HepG2 (cell line): ENCODE measurements around the gene PSMG3. TPM values are rescaled to one million over a fixed set of nuclear protein-coding genes. Genes with fewer than 3 reads are reported as not detected.

Experiments
- ATAC-seq: fragments of 200-7000 bp; cut with Tn5 transposase; 3 replicates; pipeline ENCODE4 v1.9.1; 2020; ENCODE audit warnings: mild to moderate bottlenecking, moderate library complexity
- BruUV-seq: library from RNA; stranded (reverse); fragments of 400-500 nt; replicated peaks from 2 replicates; lab custom pipeline; 2021; lab: Mats Ljungman, UMichigan
- CTCF ChIA-PET: fragments of 300-600 bp; formaldehyde crosslinking; extraction: SDS; loops from one replicate; lab custom pipeline; 2021; ENCODE audit warnings: low total read pairs, inconsistent platforms, low intra/inter-chr PET ratio; lab: Yijun Ruan, JAX
- POLR2A ChIA-PET: fragments of 350-600 bp; sonication (Branson Sonifier 250); formaldehyde crosslinking; loops from one replicate; lab custom pipeline; 2020; ENCODE audit warnings: antibody characterized with exemption, inconsistent platforms; lab: Yijun Ruan, JAX
- DNase-seq: peaks from one replicate; pipeline ENCODE4 v3.0.0-alpha.2; 2015; ENCODE audit warnings: low spot score
- FAIRE-seq: peaks from 3 replicates; lab custom pipeline; 2011; peaks lifted over from hg19 to GRCh38; lab: Jason Lieb, UNC
- H2AFZ ChIP-seq: one replicate; pipeline ENCODE4 v1.6.1; 2011; ENCODE audit warnings: low read length, inconsistent platforms
- H3K27ac ChIP-seq: fragments of 300-600 bp; 3 replicates; pipeline ENCODE4 v1.8.0; 2011; ENCODE audit warnings: mixed run types, mild to moderate bottlenecking, mixed read lengths, low read length, inconsistent platforms; ENCODE audit not compliant: insufficient read depth; ENCODE audit errors: extremely low read length
- H3K27me3 ChIP-seq, 2 experiments: fragments of 200-600 bp in 1 of 2; 2 replicates in 1 of 2; 3 replicates in 1 of 2; pipeline versions ENCODE4 v1.6.0 to v1.8.0; 2011; ENCODE audit warnings: low read length in 2 of 2, mild to moderate bottlenecking in 2 of 2, moderate library complexity in 2 of 2, inconsistent platforms in 1 of 2; ENCODE audit not compliant: insufficient read depth in 2 of 2, control insufficient read depth in 1 of 2
- H3K36me3 ChIP-seq, 2 experiments: fragments of 200-600 bp in 1 of 2; replicated peaks in 1 of 2; 2 replicates in 1 of 2; 3 replicates in 1 of 2; pipeline versions ENCODE4 v1.5.1 to v1.8.0; 2011; ENCODE audit warnings: low read length in 2 of 2, inconsistent platforms in 1 of 2; ENCODE audit not compliant: insufficient read depth in 2 of 2, control insufficient read depth in 1 of 2
- H3K4me1 ChIP-seq: 2 replicates; pipeline ENCODE4 v1.5.1; 2012; ENCODE audit warnings: low read length, inconsistent platforms; ENCODE audit not compliant: insufficient read depth
- H3K4me2 ChIP-seq: 2 replicates; pipeline ENCODE4 v1.6.0; 2011; ENCODE audit warnings: low read depth, low read length, inconsistent platforms
- H3K4me3 ChIP-seq, 3 experiments: fragments of 200-600 bp in 1 of 3; sonication (generic), shearing (Covaris generic) in 1 of 3; replicated peaks in 1 of 3; 2 replicates each; pipeline ENCODE4 v1.5.1; 2011 to 2016; ENCODE audit warnings: low read length in 3 of 3, inconsistent platforms in 2 of 3, low read depth in 2 of 3, mild to moderate bottlenecking in 2 of 3, control low read depth in 1 of 3, mixed read lengths in 1 of 3; ENCODE audit not compliant: insufficient read depth in 1 of 3
- H3K79me2 ChIP-seq: one replicate; pipeline ENCODE4 v1.6.1; 2011; ENCODE audit warnings: low read length, inconsistent platforms; ENCODE audit not compliant: insufficient read depth
- H3K9ac ChIP-seq: 2 replicates; pipeline ENCODE4 v1.6.0; 2011; ENCODE audit warnings: mild to moderate bottlenecking, low read depth, low read length, inconsistent platforms; ENCODE audit not compliant: insufficient read depth
- H3K9me3 ChIP-seq: 2 replicates; pipeline ENCODE4 v1.5.1; 2012; ENCODE audit warnings: mild to moderate bottlenecking, low read length
- H4K20me1 ChIP-seq: 2 replicates; pipeline ENCODE4 v1.6.0; 2011; ENCODE audit warnings: inconsistent platforms, mild to moderate bottlenecking, low read length, moderate library complexity; ENCODE audit not compliant: insufficient read depth
- ETV6 ChIP-seq: sonication (generic); formaldehyde crosslinking; conservative IDR thresholded peaks from 2 replicates; pipeline ENCODE4 v1.4.0; 2020; ENCODE audit warnings: missing genetic modification reagents
- HNRNPL ChIP-seq: fragments of 200-400 bp; formaldehyde crosslinking; IDR thresholded peaks from 2 replicates; pipeline ENCODE4 v1.6.1; 2017; ENCODE audit warnings: mild to moderate bottlenecking, low read depth, low read length
- RBFOX2 ChIP-seq: fragments of 200-400 bp; formaldehyde crosslinking; IDR thresholded peaks from 2 replicates; pipeline ENCODE4 v1.6.1; 2017; ENCODE audit warnings: low read depth, mild to moderate bottlenecking, low read length
- ZMYM4 ChIP-seq: sonication (generic); formaldehyde crosslinking; IDR thresholded peaks from 2 replicates; pipeline ENCODE4 v1.8.1; 2023; ENCODE audit warnings: mild to moderate bottlenecking, missing genetic modification reagents
- ZNF749 ChIP-seq: sonication (generic); formaldehyde crosslinking; IDR thresholded peaks from 2 replicates; pipeline ENCODE4 v1.8.0; 2022; ENCODE audit warnings: mild to moderate bottlenecking, missing genetic modification reagents, moderate library complexity, borderline replicate concordance
- ZNF777 ChIP-seq: sonication (generic); formaldehyde crosslinking; IDR thresholded peaks from 2 replicates; pipeline ENCODE4 v1.4.0; 2020; ENCODE audit warnings: missing genetic modification reagents
- WGBS: methylation state at CpG from one replicate; pipeline ENCODE4 v1.1.6; 2017; ENCODE audit warnings: low lambda C conversion rate; 5-methylcytosine and 5-hydroxymethylcytosine counted together
- in situ Hi-C: cut with HindIII; loops from 2 replicates; pipeline ENCODE4 v1.10.0; 2017; ENCODE audit warnings: low pct_unique_long_range_greater_than_20kb; ENCODE audit not compliant: extremely low pct_ligation_motif_present
- intact Hi-C: fragments of 100-400 bp; cut with micrococcal nuclease; formaldehyde crosslinking; loops from one replicate; pipeline ENCODE4 v1.10.0; 2022; ENCODE audit not compliant: unreplicated experiment
- polyA plus RNA-seq, 8 experiments: library from polyadenylated mRNA; depleted of rRNA in 3 of 8; stranded (reverse) in 7 of 8; unstranded in 1 of 8; fragments of >200 nt; fragmentation: Illumina TruSeq in 4 of 8; extraction: Trizol in 4 of 8; gene quantifications; 2 replicates each; pipeline versions ENCODE4 v1.2.1 to v1.2.3, GENCODE V29; 2011 to 2016; ENCODE audit warnings: low read depth in 4 of 8, missing spikeins in 1 of 8, mixed read lengths in 1 of 8; ENCODE audit not compliant: insufficient read depth in 1 of 8
- total RNA-seq, 5 experiments: library from RNA; depleted of rRNA; stranded (reverse); fragments of >200 nt; fragmentation: Illumina TruSeq; extraction: Trizol; gene quantifications; 2 replicates each; pipeline ENCODE4 v1.2.3, GENCODE V29; 2016; ENCODE audit warnings: low read depth in 1 of 5
- TF ChIP-seq, protein P1 (sequence below): sonication (generic); formaldehyde crosslinking; conservative IDR thresholded peaks from 2 replicates; pipeline ENCODE4 v1.5.0; 2020; ENCODE audit warnings: missing genetic modification reagents
- TF ChIP-seq, protein P2 (sequence below): sonication (generic); formaldehyde crosslinking; conservative IDR thresholded peaks from 2 replicates; pipeline ENCODE4 v1.8.1; 2023; ENCODE audit warnings: missing genetic modification reagents
- TF ChIP-seq, protein P3 (sequence below): fragments of 450-650 bp; IDR thresholded peaks from 2 replicates; pipeline ENCODE4 v1.6.1; 2016

PSMG3 gene
- total and polyA plus RNA-seq, 2 of the 13 experiments (the other 11 are each of a cell fraction or from before 2014, with no cell fraction given), result 29.6 to 48.4 TPM

GRCh38 chr7:1549357-1550004 is 20.4 kb downstream of the PSMG3 start:
- FAIRE-seq (no peak), DNase-seq (no peak), ATAC-seq (no peak)
- no peak overlapping the region for H3K9ac ChIP-seq
- no peak overlapping the region for H2AFZ ChIP-seq
- no peak overlapping the region for H3K4me2 ChIP-seq
- H3K27ac ChIP-seq, result no peak overlapping the region
- no peak overlapping the region for H3K4me3 ChIP-seq
- H3K36me3 ChIP-seq, result peaks cover 5 to 10% of the 10 kb centered on the region in 2 experiments; a peak in 3 of 5 replicates
- TF ChIP-seq ZNF749 (CRISPR knock-in tag) (no peak), ZMYM4 (CRISPR knock-in tag) (no peak), RBFOX2 (0 out of 2 replicates have a peak, but pooled peaks have one; percentile 47), ZNF777 (CRISPR knock-in tag) (no peak)
- TF ChIP-seq, protein P1, sequence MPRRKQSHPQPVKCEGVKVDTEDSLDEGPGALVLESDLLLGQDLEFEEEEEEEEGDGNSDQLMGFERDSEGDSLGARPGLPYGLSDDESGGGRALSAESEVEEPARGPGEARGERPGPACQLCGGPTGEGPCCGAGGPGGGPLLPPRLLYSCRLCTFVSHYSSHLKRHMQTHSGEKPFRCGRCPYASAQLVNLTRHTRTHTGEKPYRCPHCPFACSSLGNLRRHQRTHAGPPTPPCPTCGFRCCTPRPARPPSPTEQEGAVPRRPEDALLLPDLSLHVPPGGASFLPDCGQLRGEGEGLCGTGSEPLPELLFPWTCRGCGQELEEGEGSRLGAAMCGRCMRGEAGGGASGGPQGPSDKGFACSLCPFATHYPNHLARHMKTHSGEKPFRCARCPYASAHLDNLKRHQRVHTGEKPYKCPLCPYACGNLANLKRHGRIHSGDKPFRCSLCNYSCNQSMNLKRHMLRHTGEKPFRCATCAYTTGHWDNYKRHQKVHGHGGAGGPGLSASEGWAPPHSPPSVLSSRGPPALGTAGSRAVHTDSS (CRISPR knock-in tag), result no peak
- in situ Hi-C loops, result no loop called here
- H4K20me1 ChIP-seq, result no peaks in the 10 kb centered on the region
- H3K27me3 ChIP-seq, result no peaks in the 10 kb centered on the region
- no TSS peak for BruUV-seq
- intact Hi-C loops, result no loop called here
- ChIA-PET POLR2A (no interaction called here), CTCF (no interaction called here)
- no peaks in the 10 kb centered on the region for H3K9me3 ChIP-seq
- H3K4me1 ChIP-seq, result peaks cover 8% of the 10 kb centered on the region
- 98% methylated on average over 15 of the region's 27 CpGs for WGBS
- H3K79me2 ChIP-seq, result no peaks in the 10 kb centered on the region

- CTCF ChIA-PET, result no interaction called here
- H3K27ac ChIP-seq, result no peak overlapping the region
- FAIRE-seq, result no peak
These were observed 20.9 kb downstream of the PSMG3 start for GRCh38 chr7:1548944-1549343.

More at GRCh38 chr7:1548944-1549343, 20.9 kb downstream of the PSMG3 start:
- Histone ChIP-seq H4K20me1 (no peaks in the 10 kb centered on the region), H3K9me3 (no peaks in the 10 kb centered on the region), H3K4me1 (peaks cover 3% of the 10 kb centered on the region), H3K79me2 (no peaks in the 10 kb centered on the region), H2AFZ (no peak overlapping the region), H3K36me3 (peaks cover 5 to 10% of the 10 kb centered on the region in 2 experiments; a peak in 3 of 5 replicates), H3K27me3 (no peaks in the 10 kb centered on the region), H3K4me3 (no peak overlapping the region), H3K4me2 (no peak overlapping the region), H3K9ac (no peak overlapping the region)
- TF ChIP-seq, protein P2, sequence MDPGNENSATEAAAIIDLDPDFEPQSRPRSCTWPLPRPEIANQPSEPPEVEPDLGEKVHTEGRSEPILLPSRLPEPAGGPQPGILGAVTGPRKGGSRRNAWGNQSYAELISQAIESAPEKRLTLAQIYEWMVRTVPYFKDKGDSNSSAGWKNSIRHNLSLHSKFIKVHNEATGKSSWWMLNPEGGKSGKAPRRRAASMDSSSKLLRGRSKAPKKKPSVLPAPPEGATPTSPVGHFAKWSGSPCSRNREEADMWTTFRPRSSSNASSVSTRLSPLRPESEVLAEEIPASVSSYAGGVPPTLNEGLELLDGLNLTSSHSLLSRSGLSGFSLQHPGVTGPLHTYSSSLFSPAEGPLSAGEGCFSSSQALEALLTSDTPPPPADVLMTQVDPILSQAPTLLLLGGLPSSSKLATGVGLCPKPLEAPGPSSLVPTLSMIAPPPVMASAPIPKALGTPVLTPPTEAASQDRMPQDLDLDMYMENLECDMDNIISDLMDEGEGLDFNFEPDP, result no peak
- TF ChIP-seq, protein P3, sequence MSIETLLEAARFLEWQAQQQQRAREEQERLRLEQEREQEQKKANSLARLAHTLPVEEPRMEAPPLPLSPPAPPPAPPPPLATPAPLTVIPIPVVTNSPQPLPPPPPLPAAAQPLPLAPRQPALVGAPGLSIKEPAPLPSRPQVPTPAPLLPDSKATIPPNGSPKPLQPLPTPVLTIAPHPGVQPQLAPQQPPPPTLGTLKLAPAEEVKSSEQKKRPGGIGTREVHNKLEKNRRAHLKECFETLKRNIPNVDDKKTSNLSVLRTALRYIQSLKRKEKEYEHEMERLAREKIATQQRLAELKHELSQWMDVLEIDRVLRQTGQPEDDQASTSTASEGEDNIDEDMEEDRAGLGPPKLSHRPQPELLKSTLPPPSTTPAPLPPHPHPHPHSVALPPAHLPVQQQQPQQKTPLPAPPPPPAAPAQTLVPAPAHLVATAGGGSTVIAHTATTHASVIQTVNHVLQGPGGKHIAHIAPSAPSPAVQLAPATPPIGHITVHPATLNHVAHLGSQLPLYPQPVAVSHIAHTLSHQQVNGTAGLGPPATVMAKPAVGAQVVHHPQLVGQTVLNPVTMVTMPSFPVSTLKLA, result peak; percentile 87
- no peak for TF ChIP-seq ETV6 (CRISPR knock-in tag)
- 0 out of 2 replicates have a peak, but pooled peaks have one; percentile 24 for TF ChIP-seq HNRNPL
- POLR2A ChIA-PET, result no interaction called here
- ATAC-seq (no peak), DNase-seq (no peak)
- no TSS peak for BruUV-seq
- in situ Hi-C loops (no loop called here), intact Hi-C loops (no loop called here)
- 84% methylated on average over 11 of the region's 14 CpGs for WGBS
